ENCODE measurements around the gene SULT1A4.
"Not testable (repeated sequence)": the region's sequence is repeated elsewhere in the genome, so short reads cannot be mapped to it uniquely, and the experiment has no call there.

Gene SULT1A4

GRCh38 chr16:29459706-29460646 is at the start of gene SULT1A4:
SULT1A4 (plus strand) TSS chr16:29459913; CDS start chr16:29461386, 1,473 bp downstream.
- not testable (repeated sequence) for DNase-seq (ENCODE audit: low spot score)

GRCh38 chr16:29423587-29423986 is 36.1 kb upstream of the SULT1A4 start:
- DNase-seq (ENCODE audit: low spot score): not testable (repeated sequence)

GRCh38 chr16:29425390-29425789 is 34.3 kb upstream of the SULT1A4 start:
- DNase-seq (ENCODE audit: low spot score): not testable (repeated sequence)

GRCh38 chr16:29453754-29454153 is 6.0 kb upstream of the SULT1A4 start:
- not testable (repeated sequence) for DNase-seq (ENCODE audit: low spot score)

GRCh38 chr16:29454269-29454668 is 5.4 kb upstream of the SULT1A4 start, which contains the start of the genes BOLA2 and SLX1B:
BOLA2 (minus strand) TSS chr16:29454351; CDS start chr16:29454253, 98 bp downstream.
SLX1B (plus strand) TSS chr16:29454533.
- not testable (repeated sequence) for DNase-seq (ENCODE audit: low spot score)

DNA sequence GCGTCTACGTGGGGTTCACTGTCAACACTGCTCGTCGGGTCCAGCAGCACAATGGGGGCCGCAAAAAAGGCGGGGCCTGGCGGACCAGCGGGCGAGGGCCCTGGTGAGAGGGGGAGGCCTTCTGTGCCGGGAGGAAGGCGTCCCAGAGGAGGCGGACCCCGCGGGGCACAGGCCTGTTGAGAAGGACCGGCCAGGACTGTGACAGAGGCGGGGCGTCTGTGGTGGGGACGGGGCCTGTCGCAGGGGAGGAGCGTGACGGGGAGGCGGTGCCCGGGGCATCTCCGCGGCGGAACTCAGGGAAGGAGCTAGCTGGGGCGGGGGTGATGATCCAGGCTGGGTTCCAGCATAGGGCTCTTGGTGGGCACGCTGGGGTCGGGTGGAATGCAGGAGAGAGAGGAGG is 4.9 kb upstream of the SULT1A4 start:
- not testable (repeated sequence) for DNase-seq (ENCODE audit: low spot score)

GRCh38 chr16:29457660-29458059 is 2.1 kb upstream of the SULT1A4 start:
- not testable (repeated sequence) for DNase-seq (ENCODE audit: low spot score)

GRCh38 chr16:29460647-29461030 is 926 bp downstream of the SULT1A4 start:
- DNase-seq (ENCODE audit: low spot score): not testable (repeated sequence)

GRCh38 chr16:29465985-29466824 is 6.5 kb downstream of the SULT1A4 start:
- not testable (repeated sequence) for DNase-seq (ENCODE audit: low spot score)

GRCh38 chr16:29466904-29467303 is 7.2 kb downstream of the SULT1A4 start:
- DNase-seq (ENCODE audit: low spot score): not testable (repeated sequence)

GRCh38 chr16:29467654-29468366 is 8.1 kb downstream of the SULT1A4 start:
- DNase-seq (ENCODE audit: low spot score): not testable (repeated sequence)

GRCh38 chr16:29469660-29470059 is 9.9 kb downstream of the SULT1A4 start:
- DNase-seq (ENCODE audit: low spot score): not testable (repeated sequence)

DNA sequence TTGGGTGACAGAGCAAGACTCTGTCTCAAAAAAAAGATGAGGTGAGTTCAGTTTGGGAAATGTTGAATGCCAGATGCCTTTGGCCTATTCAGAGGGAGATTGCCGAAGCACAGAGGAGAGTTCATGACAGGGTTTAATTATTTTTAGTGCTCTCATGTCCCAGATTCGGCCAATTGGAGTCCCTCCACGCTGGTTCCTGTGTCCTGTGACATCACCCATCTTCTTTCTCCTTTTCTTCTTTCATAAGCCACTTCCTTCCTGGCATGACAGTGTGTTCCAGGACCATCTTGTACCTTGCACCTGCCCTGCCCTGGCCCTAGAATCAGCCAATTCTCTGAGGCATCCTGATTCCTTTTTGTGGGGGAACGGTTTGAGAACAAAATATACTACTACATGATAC is 12.4 kb downstream of the SULT1A4 start:
- not testable (repeated sequence) for DNase-seq (ENCODE audit: low spot score)

GRCh38 chr16:29482276-29482675 is 22.6 kb downstream of the SULT1A4 start:
- not testable (repeated sequence) for DNase-seq (ENCODE audit: low spot score)

DNA sequence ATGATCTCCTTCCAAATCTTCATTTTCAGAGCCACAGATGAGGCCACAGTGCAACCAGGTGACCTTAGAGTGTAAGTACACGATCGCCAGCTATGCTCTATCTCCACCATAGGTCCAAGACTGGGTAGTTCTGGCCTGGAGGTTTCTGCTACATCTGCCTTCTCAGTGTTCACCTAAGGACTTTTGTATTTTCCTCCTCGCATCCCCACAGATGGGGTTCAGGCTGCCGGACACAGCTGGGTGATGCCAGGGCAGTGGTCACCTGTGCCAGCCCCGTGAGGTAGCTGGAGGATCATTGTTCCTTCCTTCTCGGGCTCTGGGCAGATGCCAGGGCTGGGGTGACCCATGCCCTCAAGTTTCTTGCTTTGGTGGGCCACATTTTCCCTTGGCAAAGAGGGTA is 46.6 kb downstream of the SULT1A4 start, which contains the start of gene NPIPB12:
Gene NPIPB12, minus strand, starts transcription at position 101 of the 400 bp plus-strand sequence.
- not testable (repeated sequence) for DNase-seq (ENCODE audit: low spot score)
